Nephron (organoid): ENCODE results near the gene ZYX.

ENCODE experiments used
- H3K27ac Mint-ChIP-seq, 3 experiments: 2 replicates each; pipeline ENCODE4 v1.8.0; 2020; ENCODE audit warnings: mixed read lengths in 3 of 3, mild to moderate bottlenecking in 2 of 3, moderate library complexity in 1 of 3
- H3K27me3 Mint-ChIP-seq: 2 replicates; pipeline ENCODE4 v1.8.0; 2021; ENCODE audit warnings: low read depth, mild to moderate bottlenecking, moderate library complexity, mixed read lengths
- H3K36me3 Mint-ChIP-seq: 2 replicates; pipeline ENCODE4 v1.8.0; 2020; ENCODE audit warnings: low read depth, mixed read lengths
- H3K4me1 Mint-ChIP-seq: 2 replicates; pipeline ENCODE4 v1.8.0; 2020; ENCODE audit warnings: mixed read lengths
- H3K4me3 Mint-ChIP-seq, 3 experiments: 2 replicates each; pipeline ENCODE4 v1.8.0; 2020; ENCODE audit warnings: mild to moderate bottlenecking in 3 of 3, mixed read lengths in 3 of 3, moderate library complexity in 2 of 3
- H3K9me3 Mint-ChIP-seq: 2 replicates; pipeline ENCODE4 v1.8.0; 2020; ENCODE audit warnings: mixed read lengths
- CTCF ChIP-seq, 3 experiments: fragments of 200-600 bp; sonication (generic); IDR thresholded peaks; one replicate each; pipeline ENCODE4 v1.5.0; 2021; ENCODE audit warnings: antibody characterized with exemption in 3 of 3; ENCODE audit not compliant: unreplicated experiment in 3 of 3

ZYX gene

DNA sequence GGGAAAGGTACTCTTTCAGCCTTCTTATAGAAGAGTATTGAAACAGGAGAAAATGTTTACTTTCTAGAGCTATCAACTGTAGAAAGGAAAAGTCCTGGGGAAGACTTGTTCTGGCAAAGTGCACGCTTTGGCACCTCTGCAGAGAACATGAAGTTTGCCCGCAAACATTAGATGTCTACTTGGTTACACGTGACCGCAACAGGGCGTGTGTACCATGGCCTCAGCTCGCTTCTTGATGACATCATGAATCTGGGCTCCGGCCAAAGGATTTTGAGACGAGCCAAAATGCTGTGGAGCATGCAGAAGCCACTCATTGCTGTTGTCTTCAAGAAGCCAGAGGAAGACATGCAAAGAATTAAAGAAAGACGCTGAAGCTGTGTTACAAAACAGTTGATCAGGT, 53.5 kb downstream of the ZYX start:
- no peak overlapping the region for H3K27ac Mint-ChIP-seq
- no peaks in the 10 kb centered on the region for H3K36me3 Mint-ChIP-seq
- no peaks in the 10 kb centered on the region for H3K27me3 Mint-ChIP-seq
- H3K4me1 Mint-ChIP-seq = no peaks in the 10 kb centered on the region
- TF ChIP-seq CTCF (IDR thresholded peaks at IDR 0.05; ENCODE audit: unreplicated experiment in 3 of 3) = no peak
- H3K9me3 Mint-ChIP-seq = no peaks in the 10 kb centered on the region
- no peak overlapping the region for H3K4me3 Mint-ChIP-seq

DNA sequence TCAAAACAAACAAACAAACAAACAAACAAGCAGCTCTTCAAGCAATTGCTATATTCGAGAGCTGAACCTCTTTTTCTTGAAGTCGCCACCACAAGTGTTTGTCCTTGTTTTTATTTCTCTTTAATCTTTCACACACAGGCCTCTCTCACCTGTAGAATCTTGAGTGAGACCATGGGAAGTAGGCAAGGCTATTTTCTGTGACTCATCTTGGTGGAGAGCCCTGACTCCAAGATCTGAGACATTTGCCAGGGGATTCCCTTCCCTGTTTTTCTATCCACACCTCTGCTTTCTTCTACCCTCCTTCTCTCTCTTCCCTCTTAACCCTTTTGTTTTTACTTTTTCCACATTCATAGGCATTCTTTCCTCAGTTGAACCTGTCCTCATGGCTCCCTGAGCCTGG, 54.1 kb downstream of the ZYX start:
- no peak for TF ChIP-seq CTCF (IDR thresholded peaks at IDR 0.05; ENCODE audit: unreplicated experiment in 3 of 3)
- Mint-ChIP-seq H3K27ac (no peak overlapping the region), H3K4me3 (no peak overlapping the region), H3K9me3 (no peaks in the 10 kb centered on the region), H3K36me3 (no peaks in the 10 kb centered on the region), H3K4me1 (no peaks in the 10 kb centered on the region), H3K27me3 (no peaks in the 10 kb centered on the region)

GRCh38 chr7:143436325-143436946, 55.3 kb downstream of the ZYX start:
- Mint-ChIP-seq H3K4me3 (no peak overlapping the region), H3K36me3 (no peaks in the 10 kb centered on the region), H3K27ac (no peak overlapping the region), H3K9me3 (no peaks in the 10 kb centered on the region), H3K4me1 (no peaks in the 10 kb centered on the region), H3K27me3 (no peaks in the 10 kb centered on the region)
- no peak for TF ChIP-seq CTCF (IDR thresholded peaks at IDR 0.05; ENCODE audit: unreplicated experiment in 3 of 3)

- Mint-ChIP-seq H3K27ac (no peak overlapping the region), H3K27me3 (no peaks in the 10 kb centered on the region), H3K9me3 (no peaks in the 10 kb centered on the region), H3K4me3 (no peak overlapping the region), H3K36me3 (no peaks in the 10 kb centered on the region), H3K4me1 (no peaks in the 10 kb centered on the region)
- TF ChIP-seq CTCF (IDR thresholded peaks at IDR 0.05; ENCODE audit: unreplicated experiment in 3 of 3) = no peak
These were observed 56.4 kb downstream of the ZYX start for GRCh38 chr7:143437578-143437977.

DNA sequence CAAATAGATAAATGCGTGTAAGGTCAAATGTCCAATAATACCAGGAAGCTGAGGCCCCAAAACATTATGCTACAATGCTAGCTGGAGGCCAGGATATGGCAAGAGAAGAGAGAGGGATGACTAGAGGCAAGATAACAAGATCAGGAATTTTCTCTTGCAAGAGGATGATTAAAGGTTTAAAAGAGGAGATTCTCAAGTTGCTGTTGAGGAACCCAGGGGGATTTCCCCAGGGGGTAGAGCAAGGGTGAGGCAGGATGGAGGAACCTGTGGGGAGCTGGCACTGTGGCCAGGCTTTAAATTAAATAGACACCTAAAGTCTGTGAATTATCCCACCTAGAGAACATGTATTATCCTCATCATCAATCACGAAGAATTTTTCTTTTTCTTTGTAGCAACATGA, 58.7 kb downstream of the ZYX start:
- H3K4me3 Mint-ChIP-seq = no peak overlapping the region
- no peaks in the 10 kb centered on the region for H3K9me3 Mint-ChIP-seq
- H3K36me3 Mint-ChIP-seq = no peaks in the 10 kb centered on the region
- H3K27me3 Mint-ChIP-seq = no peaks in the 10 kb centered on the region
- no peak overlapping the region for H3K27ac Mint-ChIP-seq
- H3K4me1 Mint-ChIP-seq = no peaks in the 10 kb centered on the region
- no peak for TF ChIP-seq CTCF (IDR thresholded peaks at IDR 0.05; ENCODE audit: unreplicated experiment in 3 of 3)
